ENCODE data around the gene NHS.

DNA sequence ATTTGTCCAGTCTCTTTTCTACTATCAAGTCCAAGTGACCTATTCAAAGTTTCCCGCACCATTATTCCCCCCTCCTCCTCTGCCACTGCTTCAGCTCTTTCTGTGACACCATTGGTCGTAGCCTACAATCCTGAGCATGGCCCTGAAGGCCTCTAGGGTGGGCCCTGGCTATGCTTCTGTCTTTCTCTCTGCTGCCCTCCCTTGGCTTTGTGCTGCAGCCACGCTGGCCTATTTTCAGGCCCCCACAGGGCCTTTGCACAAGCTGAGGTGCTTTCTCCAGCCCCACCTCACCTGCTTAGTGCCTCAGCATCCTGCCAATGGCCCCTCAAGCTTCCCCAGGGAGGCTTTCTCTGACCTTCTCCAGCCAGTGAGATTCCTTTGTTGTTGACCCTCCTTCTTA lies 156.5 kb downstream of the NHS start:
- TF ChIP-seq, protein P1, sequence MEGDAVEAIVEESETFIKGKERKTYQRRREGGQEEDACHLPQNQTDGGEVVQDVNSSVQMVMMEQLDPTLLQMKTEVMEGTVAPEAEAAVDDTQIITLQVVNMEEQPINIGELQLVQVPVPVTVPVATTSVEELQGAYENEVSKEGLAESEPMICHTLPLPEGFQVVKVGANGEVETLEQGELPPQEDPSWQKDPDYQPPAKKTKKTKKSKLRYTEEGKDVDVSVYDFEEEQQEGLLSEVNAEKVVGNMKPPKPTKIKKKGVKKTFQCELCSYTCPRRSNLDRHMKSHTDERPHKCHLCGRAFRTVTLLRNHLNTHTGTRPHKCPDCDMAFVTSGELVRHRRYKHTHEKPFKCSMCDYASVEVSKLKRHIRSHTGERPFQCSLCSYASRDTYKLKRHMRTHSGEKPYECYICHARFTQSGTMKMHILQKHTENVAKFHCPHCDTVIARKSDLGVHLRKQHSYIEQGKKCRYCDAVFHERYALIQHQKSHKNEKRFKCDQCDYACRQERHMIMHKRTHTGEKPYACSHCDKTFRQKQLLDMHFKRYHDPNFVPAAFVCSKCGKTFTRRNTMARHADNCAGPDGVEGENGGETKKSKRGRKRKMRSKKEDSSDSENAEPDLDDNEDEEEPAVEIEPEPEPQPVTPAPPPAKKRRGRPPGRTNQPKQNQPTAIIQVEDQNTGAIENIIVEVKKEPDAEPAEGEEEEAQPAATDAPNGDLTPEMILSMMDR (IDR thresholded peaks at IDR 0.05) = no peak
- TF ChIP-seq POLR2A (IDR thresholded peaks at IDR 0.05) = no peak
- TF ChIP-seq EP300 (IDR thresholded peaks at IDR 0.05) = no peak
